HL-60/S4 treated with phorbol 12-myristate 13-acetate at 8.2 ng/mL for 4 days and 3 days (cell line): ENCODE data around the gene SLC9C1.
"Not testable (repeated sequence)": the region's sequence is repeated elsewhere in the genome, so short reads cannot be mapped to it uniquely, and the experiment has no call there.

Source experiments
- in situ Hi-C: fragments of 300-500 bp; cut with MboI; formaldehyde crosslinking; loops from 2 replicates; pipeline ENCODE4 v1.15.0; 2022; ENCODE audit warnings: low sequenced_read_pairs

Gene SLC9C1

DNA sequence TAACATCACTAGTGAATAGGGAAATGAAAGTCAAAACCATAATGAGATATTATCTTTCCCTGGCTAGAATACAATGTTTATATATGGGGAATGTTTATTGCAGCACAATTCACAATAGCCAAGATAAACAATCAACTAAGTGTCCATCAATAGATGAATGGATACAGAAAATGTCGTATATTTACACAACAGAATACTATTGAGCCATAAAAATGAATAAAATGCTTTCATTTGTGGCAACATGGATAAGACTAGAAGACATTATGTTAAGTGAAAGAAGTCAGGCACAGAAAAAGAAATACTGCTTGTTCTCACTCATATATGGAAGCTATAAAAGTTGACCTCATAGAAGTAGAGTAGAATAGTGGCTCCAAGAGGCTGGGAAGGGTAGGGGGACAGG is 65.2 kb downstream of the SLC9C1 start:
- in situ Hi-C loops: no loop called here

DNA sequence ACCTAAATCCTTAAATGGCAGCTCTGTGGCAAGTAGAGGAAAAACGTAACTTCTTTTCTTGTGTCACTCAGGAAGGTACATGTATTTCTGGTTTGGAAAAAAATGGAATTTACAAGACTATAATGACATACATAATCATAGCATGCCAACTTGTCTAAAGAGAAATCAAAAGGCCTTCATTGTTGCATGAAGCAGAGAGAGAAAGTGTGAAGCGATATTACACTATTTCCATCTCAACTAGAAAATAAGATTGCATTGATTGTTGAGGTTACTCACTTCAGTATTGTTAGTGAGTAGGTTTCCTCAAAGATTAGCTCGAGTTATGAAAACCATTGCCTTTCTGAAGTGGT is 93.7 kb downstream of the SLC9C1 start:
- in situ Hi-C loops: no loop called here

DNA sequence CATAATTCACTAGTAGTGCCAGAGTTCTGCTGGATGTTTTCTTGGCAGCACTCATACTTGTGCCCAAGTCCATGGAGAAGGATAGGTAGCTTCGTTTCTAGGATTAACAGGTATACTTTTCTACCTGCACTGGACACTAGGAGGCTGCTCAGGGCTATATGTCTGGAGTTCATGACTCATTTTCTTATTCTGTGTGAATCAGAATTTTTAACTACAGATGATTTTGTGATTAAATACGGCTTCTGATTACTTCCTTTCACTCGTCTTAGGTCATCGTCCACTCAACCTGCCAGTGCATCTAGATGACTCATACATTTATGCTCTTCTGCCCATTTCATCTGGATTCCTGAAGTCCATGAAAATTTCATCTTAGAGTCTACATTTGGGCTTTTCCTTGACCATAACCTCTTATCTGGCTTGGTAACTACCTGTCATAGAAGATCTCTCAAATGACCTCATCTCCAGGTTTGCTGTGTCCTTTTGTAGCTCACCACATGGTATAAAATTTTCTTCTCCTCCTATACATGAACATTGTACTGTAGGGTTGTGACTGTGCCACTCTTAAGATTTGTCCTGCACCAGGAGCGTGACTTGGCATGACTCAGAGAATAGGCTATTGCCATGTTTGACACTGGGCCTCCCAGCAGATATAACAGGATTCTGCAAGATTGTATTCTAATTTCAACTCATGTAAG is 94.2 kb downstream of the SLC9C1 start:
- in situ Hi-C loops: no loop called here

DNA sequence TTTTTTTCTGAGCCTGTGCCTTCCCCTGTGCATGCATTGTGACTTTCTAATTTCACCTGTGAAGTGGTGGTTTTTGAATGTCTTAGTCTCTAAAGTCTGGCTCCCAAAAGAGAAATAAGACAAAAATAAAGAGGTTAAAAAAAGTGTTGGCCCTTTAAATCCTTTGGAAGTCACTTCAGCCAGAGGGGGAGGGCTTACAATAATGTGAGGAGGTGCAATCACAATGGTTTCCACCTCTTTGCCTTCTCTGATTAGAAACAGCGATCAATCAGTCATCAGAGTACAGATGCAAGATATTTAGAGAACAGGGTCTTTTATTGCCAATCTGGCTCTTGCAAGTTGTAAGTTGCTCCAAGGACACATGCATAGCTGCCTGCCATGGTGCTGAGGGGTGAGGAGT is 96.9 kb downstream of the SLC9C1 start:
- in situ Hi-C loops: no loop called here

DNA sequence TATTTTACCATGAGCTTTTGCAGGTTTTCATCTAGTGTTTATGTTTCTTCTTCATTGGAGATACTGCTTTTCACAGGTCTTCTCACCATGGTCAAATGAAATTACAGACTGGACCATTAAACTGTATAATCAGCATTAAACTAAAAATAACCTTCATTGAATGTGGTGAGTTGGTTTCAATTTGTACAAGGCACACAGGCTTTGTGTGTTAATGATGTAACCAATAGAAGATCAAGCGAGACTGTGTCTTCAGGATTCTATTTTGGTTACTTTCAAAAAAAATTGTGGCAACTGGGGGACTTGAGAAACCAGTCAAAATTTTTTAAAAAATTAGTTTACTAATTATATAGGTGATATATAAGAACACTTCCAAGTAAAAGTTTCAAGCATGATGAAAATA is 106.7 kb downstream of the SLC9C1 start:
- in situ Hi-C loops: no loop called here

DNA sequence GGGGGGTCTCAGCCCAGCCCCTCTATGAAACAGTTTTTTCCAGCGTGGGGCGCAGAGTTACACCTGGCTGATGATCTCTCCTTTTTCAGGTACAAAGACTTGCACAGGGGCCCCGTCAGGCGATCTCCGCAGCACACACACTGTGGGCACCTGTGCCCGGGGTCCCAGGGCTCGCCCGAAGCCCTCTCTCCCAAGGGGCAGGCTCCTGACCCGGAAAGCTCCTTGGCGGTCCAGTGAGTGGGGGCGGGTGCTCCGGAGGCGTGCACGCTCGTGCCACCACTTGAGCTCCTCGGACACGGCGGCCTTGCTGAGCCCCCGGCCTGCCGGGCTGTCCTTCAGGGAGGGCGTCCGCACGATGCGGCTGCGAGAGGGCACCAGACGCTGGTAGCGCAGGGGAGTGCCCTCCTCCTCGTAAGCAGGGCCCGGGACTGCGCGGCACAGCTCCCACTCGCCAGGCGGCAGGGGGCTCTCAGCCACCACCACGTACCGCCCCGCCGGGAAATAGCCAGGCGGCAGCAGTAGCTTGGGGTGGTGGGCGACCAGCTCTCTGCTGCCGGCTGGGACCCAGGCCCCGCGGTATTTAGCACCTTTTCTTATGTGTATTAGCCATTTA is 108.5 kb downstream of the SLC9C1 start:
- in situ Hi-C loops: not testable (repeated sequence)

DNA sequence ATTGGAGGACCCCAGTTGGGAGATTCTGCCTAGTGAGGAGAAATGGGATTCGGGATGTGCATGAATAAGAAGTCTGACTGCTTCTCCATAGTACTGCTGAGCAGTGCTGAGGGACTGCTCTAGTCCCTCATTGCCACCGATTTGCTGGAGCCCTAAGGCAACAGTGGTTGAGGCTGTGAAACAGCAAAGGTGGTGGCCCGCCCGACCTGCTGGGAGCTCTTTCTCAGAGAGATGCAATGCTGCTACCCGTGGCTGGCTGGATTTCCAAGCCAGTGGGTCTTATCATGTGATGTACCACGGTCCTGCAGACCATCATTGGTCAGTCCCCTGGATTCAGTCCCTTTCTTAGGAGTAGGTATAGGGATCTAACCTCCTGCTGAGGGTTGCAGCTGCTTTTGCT is 118.4 kb downstream of the SLC9C1 start:
- in situ Hi-C loops: no loop called here

DNA sequence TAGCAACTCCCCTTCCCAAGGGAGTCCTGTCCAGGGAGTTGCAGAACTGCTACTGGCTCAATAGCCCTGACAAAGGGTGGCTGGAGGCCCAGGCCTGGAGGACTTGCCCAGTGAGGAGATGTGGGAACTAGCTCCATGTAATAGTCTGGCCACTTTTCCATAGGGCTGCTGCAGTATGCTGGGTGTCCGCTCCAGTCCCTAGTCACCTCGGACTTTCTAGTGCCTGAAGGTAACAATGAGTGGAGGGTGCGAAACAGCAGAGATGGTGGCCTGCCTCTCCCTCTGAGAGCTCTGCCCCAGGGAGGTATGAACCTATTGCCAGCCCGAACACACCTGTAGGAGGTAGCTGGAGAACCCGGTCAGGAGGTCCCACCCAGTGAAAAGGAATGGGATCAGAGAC is 119.0 kb downstream of the SLC9C1 start:
- in situ Hi-C loops: no loop called here

DNA sequence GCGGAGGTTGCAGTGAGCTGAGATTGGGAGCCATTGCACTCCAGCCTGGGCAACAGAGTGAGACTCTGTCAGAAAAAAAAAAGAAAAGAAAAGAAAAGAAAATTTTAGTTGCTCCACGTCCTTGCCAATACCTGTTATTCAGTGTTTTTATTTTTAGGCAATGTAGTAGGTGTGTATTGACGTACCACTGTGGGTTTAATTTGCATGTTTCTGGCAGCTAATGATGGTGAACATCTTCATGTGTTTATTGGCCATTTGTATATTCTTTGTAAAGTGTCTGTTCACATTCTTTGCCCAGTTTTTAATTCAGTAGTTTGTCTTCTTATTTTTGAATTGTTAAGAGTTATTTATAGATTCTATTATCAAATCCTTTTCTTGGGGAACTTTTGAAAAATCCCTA is 122.9 kb downstream of the SLC9C1 start:
- in situ Hi-C loops: no loop called here

DNA sequence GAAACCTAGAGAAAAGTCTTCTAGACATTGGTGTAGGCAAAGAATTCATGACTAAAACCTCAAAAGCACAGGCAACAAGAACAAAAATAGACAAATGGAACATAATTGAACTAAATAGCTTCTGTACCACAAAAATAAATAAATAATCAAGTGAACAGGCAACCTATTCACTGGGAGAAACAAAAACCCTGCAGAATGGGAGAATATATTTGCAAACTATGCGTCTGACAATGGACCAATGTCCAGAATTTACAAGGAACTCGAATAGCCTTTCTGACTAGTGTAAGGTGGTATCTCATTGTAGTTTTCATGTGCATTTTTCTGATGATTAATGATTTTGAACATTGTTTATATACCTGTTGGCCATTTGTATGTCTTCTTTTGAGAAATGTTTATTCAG is 124.0 kb downstream of the SLC9C1 start:
- in situ Hi-C loops: no loop called here

DNA sequence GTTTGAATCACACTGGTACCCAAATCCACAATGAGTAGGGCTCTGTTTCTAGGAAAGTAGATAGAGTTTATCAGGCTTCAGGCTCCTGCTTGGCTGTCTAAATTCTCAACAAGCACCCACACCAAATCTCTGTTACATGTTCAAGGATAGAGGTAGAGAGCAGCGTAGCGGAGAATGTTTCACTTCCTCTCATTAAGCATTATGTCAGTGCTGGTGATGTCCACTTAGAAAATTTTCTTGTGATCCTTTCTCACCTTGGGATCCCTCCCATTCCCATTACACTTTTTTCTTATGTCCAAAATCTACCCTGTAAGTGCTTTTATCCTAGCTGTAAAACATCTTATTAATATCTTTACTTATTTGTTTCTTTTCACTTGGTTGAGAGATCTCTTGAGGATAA is 126.3 kb downstream of the SLC9C1 start:
- in situ Hi-C loops: no loop called here

DNA sequence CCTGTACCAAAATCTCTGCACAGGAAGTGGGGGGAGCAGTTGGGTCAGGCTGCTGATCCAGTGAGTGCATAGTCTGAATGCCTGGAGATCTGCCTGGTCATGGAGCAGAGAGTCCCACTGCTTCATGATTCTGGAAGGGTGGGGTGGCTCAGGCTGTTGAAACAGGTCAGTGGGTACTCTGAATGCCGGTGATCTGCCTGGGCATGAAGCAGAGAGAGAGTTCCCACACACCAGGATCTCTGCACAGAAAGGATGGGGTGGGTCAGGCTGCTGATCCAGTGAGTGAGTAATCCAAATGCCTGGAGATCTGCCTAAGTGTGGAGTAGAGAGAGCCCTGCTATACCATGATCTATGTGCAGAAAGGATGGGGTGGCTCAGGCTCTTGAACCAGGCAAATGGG is 144.9 kb downstream of the SLC9C1 start:
- in situ Hi-C loops: no loop called here

DNA sequence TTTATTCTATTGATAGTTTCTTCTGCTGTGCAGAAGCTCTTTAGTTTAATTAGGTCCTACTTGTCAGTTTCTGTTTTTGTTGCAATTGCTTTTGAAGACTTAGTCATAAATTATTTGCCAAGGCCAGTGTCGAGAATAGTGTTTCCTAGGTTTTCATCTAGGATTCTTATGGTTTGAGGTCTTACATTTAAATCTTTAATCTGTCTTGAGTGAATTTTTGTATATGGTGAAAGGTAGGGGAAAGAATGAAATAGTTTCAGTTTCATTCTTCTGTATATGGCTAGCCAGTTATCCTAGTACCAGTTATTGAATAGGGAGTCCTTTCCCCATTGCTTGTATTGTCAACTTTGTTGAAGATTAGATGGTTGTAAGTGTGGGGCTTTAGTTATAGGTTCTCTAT is 150.3 kb downstream of the SLC9C1 start:
- in situ Hi-C loops: no loop called here

DNA sequence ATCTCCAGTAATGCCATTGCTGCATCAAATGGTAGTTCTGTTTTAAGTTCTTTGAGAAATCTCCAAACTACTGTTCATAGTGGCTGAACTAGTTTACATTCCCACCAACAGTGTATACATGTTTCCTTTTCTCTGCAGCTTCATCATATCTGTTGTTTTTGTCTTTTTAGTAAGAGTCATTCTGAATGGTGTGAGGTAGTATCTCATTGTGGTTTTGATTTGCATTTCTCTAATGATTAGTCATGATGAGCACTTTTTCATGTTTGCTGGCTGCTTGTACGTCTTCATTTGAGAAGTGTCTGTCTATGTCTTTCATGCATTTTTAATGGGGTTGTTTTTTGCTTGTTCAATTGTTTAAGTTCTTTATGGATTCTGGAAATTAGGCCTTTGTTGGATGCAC is 150.8 kb downstream of the SLC9C1 start:
- in situ Hi-C loops: no loop called here

DNA sequence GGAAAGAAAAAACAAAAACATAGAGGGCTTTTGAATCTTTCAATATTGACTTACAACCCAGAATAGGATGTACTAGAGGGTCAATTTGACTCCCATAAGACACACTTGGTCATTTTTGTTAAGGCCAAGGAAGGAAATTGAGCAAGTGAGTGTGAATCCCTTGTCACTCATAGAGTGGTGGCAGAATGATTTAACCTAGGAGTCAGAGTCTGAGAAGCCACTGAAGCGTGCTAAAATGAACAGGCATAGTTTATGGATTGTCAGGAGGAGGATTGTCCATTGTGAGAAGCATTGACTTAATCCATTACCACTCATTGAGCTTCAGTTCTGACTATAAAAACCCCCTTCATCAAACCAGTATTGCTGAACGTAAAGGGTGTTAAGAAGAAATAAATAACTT is 152.7 kb downstream of the SLC9C1 start:
- in situ Hi-C loops: no loop called here

DNA sequence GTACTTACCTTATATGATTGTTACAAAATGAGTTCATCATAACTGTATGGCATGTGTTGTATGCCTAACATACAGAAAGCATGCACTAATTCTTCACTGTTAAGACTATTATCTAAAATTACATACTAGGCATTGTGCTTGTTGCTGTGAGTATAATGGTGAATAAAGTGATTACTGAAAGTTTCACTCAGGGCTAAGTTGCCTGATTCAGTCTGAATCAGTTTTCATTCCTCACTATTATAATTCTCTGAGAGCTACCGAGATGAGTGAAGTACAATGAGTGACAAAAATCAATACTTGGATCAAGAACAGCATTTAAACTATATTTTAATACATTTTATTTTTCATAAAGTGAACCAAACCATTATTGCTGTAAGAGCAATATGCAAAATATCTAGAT is 153.4 kb downstream of the SLC9C1 start:
- in situ Hi-C loops: no loop called here

DNA sequence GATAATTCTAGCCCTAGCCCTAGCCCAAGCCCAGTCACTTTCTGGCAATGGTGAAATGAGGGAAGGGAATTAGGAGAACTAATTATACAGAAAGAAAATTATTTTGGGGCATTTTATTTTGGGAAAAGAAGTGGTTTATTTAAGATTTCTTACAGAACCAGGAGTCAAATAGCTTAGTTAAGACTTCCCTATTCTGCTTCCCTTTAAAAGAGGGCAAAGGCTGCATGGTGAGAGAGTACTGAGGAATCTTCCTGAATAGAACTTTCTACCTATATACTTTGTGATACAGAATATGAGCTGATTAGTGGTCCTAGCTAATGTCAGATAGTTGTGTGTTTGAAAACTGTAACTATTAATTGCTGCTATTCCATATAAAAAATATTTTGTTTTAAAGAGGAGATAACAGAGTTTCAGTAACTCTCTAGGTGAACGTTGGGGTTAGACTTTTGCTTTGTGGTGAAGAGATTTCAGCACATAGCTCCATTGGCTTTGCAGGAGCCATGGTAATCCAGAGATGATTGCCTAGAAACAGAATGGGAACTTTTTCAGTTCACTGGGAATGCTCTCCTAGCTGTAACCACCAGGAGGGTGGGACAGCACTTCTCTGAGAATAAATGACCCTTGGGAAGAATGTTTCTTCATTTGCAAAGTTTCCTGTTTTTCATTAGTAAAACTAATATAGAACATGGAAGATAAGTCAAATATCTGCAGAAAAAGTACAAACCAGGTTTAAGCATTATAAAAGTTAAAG is 155.6 kb downstream of the SLC9C1 start:
- in situ Hi-C loops: no loop called here

DNA sequence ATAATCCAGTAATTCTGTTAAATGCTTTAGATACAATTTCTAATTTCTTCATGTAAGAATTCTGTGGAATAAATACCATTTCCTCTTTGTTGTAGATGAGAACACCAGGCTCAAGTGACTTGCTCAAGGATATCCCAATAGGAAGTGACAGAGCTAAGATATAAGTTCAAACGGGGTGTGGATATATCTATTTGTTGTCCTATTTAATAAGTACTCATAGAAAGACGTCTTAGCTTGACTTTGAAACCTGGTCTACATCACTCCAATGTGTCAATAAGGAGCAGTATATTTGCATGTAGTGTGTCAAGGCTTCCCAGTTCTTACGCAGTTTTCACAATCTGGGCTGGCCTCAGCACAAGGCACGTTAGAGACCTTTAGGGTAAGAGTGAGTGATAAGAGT is 156.2 kb downstream of the SLC9C1 start:
- in situ Hi-C loops: no loop called here

DNA sequence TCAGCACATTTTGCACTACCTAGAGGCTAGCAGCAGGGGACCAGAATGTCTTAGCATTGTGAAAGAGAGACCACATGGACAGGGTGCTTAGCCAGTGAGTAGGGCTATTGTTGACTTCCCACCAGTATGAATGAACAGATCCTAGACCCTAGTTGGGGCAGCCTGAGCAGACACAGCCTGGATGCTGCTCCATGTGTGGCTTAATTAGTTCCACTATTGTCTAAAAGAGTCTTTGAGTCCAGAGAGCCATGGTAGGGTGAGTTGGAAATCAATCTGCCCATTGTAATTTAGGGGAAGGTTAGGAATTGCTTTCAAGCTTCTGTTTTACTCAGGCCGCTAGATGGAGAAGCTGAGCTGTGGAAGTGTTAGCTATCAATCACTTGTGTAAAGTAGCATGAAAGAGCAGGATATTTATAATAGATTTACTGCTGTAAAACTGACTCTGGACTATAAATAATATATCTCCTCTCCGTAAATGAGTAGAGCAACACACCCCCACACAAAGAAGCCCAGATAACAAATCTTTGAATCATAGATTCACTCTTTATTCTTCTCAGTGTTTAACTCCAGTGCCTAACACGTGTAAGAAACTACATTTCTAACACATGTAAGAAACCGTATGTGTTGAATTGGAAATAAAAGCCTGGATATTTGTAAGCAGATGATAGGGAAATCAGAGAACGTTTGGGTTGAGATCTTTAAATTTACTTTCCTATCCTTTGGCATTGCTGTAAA is 156.9 kb downstream of the SLC9C1 start:
- in situ Hi-C loops: no loop called here

DNA sequence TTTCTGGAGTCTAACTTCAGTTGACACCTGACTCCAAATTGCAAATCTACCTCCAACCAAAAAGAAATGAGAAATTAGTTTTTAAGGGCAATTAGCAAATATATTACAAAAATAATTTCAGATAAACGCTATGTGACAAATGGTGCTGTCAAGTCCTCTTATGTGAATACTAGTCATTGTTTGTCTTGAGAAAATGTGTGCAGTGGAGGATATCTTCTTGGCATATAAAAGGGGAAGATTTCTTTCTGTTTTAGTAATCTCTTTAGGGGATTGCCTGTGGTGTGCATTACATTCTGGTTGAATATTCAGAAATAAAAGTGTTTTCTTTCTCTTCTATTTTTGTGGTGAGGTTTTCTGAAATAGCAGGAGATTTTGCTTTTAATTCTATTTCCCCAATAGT is 158.0 kb downstream of the SLC9C1 start:
- in situ Hi-C loops: no loop called here

DNA sequence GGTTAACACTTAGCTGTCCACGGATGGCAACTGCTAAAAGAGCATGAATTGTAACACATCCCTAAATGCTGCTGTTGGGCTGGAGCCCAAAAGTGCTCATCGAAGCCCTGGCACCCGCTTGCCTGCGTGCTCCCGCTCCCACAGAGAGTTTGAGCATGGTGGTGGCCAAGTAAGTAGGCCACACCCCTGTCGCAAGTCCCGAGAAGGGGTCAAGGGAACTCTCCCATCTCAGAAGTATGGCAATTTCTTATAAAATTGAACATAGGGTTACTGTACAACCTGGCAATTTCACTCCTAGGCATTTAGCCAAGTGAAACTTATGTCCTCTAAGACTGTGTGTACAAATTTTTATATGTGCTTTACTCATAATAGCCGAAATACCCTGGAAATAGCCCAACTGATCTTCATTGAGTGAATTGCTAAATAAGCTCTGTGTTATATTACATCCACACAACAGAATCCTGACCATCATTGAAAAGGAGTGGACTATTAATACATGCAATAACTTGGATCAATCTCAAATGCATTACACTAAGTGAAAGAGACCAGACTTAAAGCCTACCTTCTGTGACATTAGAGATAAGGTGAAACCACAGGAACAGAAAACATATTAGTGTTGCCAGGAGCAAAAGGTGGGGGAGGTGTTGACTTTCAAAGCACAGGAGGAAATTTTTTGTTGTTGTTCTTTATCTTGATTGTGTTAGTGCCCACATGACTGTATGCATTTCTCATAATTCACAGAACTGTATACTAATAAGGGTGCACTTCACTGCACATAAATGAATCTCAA is 159.5 kb downstream of the SLC9C1 start:
- in situ Hi-C loops: no loop called here
